ENCODE data around the gene IPO13.

- no peak for TF ChIP-seq POLR2AphosphoS5 (IDR thresholded peaks at IDR 0.05; ENCODE audit: low read depth, low read length)
- no peak for TF ChIP-seq RXRA (IDR thresholded peaks at IDR 0.05; ENCODE audit: borderline replicate concordance, low read depth)
- no peak for TF ChIP-seq CTCF (IDR thresholded peaks at IDR 0.05)
- no peak for TF ChIP-seq TAF1 (IDR thresholded peaks at IDR 0.05; ENCODE audit: borderline replicate concordance, low read depth, low read length)
- no peak for TF ChIP-seq PBX3 (IDR thresholded peaks at IDR 0.05)
- no peak for TF ChIP-seq CHD2 (IDR thresholded peaks at IDR 0.05; ENCODE audit: low read length, partially characterized antibody)
- TF ChIP-seq EP300 (IDR thresholded peaks at IDR 0.05; ENCODE audit: borderline replicate concordance in 1 of 2, low read depth in 1 of 2, low read length in 1 of 2) = no peak
- no peak for TF ChIP-seq JUND (IDR thresholded peaks at IDR 0.05)
- TF ChIP-seq, protein P1, sequence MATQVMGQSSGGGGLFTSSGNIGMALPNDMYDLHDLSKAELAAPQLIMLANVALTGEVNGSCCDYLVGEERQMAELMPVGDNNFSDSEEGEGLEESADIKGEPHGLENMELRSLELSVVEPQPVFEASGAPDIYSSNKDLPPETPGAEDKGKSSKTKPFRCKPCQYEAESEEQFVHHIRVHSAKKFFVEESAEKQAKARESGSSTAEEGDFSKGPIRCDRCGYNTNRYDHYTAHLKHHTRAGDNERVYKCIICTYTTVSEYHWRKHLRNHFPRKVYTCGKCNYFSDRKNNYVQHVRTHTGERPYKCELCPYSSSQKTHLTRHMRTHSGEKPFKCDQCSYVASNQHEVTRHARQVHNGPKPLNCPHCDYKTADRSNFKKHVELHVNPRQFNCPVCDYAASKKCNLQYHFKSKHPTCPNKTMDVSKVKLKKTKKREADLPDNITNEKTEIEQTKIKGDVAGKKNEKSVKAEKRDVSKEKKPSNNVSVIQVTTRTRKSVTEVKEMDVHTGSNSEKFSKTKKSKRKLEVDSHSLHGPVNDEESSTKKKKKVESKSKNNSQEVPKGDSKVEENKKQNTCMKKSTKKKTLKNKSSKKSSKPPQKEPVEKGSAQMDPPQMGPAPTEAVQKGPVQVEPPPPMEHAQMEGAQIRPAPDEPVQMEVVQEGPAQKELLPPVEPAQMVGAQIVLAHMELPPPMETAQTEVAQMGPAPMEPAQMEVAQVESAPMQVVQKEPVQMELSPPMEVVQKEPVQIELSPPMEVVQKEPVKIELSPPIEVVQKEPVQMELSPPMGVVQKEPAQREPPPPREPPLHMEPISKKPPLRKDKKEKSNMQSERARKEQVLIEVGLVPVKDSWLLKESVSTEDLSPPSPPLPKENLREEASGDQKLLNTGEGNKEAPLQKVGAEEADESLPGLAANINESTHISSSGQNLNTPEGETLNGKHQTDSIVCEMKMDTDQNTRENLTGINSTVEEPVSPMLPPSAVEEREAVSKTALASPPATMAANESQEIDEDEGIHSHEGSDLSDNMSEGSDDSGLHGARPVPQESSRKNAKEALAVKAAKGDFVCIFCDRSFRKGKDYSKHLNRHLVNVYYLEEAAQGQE (IDR thresholded peaks at IDR 0.05; ENCODE audit: low read depth, low read length) = no peak
- TF ChIP-seq EZH2phosphoT487 (IDR thresholded peaks at IDR 0.05; ENCODE audit: borderline replicate concordance, low read depth) = no peak
Measured at GRCh38 chr1:43978264-43978550, 31.5 kb downstream of the IPO13 start.

All from SK-N-SH (cell line).